ENCODE measurements around the gene DMRT3. TPM values are rescaled to one million over a fixed set of nuclear protein-coding genes. Genes with fewer than 3 reads are reported as not detected.

Gene DMRT3
- total RNA-seq: 1 to 10 TPM in 1 of 4 donors, not detected in 3; 1.0 TPM

DNA sequence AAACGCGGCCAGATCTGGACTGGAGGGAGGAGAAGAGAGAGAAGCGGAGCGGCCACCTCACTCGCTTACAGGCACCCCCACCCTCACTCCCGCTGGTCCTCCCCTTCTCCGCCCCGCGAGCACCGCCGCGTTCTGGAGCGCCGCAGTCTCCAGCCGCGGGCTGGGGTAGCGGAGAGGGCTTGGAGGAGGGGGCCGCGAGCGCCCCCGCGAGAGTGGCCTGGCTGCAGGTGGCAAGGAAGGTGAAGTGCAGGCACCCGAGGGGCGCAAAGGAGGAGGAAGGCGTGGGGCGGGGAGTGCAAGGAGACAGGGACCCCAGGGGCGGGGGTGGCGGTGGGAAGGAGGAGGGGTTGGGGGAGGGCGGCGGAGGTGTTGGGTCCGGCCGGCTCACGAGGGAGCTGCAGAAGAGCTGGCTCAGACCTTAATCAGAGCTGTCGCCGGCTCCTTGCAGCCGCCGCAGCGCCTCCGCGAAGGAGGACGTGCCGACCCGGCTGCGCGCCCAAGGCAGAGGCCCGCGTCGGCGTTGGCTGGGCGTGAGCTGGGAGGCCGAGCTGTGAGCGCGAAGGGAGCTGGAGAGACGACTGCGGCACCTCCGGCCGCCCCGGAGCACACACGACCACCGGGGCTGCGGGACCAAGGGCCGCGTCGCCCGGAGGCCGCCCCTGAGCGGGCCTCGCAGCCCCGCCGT, at the start of gene DMRT3:
Gene DMRT3, plus strand, starts transcription at position 398 of the 685 bp plus-strand sequence. CDS start 347 bp downstream, outside the sequence.
- WGBS, 2 donors: 0% methylated on average over 2 to 5 of the region's 70 CpGs

DNA sequence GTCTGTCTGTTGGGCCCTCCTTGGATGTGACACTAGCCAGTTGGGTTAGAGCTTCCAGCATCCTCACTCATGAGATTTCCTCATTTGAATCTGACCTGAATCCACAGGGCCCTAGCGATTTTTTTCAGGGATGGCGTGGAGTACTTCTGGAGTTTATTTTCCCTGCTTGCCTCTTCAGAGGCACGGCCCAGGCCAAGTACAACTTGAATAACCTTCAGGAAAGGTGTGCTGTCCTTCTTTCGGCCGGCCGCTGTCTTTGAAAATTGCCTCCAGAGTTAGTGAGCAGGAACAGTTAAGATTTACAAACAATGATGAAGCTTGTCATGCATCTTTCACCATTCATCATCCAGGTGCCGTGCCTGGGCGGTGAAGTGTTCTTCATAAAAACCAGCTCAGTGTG, 49.5 kb upstream of the DMRT3 start:
- H3K27ac ChIP-seq: no peak overlapping the region
- no peaks in the 10 kb centered on the region for H3K4me1 ChIP-seq
- DNase-seq: no peak
- peaks cover 0 to 18% (median 0%) of the 10 kb centered on the region in 4 donors for H3K27me3 ChIP-seq
- no peaks in the 10 kb centered on the region for H3K9me3 ChIP-seq
- H3K4me3 ChIP-seq: no peak overlapping the region
- H3K36me3 ChIP-seq: no peaks in the 10 kb centered on the region
- WGBS, 2 donors: 81 to 87% methylated on average over 8 of the region's 8 CpGs
- intact Hi-C loops (cut with DNase I): no loop called here
- TF ChIP-seq POLR2A (IDR thresholded peaks at IDR 0.05): no peak
- TF ChIP-seq, protein P1, sequence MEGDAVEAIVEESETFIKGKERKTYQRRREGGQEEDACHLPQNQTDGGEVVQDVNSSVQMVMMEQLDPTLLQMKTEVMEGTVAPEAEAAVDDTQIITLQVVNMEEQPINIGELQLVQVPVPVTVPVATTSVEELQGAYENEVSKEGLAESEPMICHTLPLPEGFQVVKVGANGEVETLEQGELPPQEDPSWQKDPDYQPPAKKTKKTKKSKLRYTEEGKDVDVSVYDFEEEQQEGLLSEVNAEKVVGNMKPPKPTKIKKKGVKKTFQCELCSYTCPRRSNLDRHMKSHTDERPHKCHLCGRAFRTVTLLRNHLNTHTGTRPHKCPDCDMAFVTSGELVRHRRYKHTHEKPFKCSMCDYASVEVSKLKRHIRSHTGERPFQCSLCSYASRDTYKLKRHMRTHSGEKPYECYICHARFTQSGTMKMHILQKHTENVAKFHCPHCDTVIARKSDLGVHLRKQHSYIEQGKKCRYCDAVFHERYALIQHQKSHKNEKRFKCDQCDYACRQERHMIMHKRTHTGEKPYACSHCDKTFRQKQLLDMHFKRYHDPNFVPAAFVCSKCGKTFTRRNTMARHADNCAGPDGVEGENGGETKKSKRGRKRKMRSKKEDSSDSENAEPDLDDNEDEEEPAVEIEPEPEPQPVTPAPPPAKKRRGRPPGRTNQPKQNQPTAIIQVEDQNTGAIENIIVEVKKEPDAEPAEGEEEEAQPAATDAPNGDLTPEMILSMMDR (IDR thresholded peaks at IDR 0.05): no peak

More for the DNA sequence above, at the start of gene DMRT3:
- Histone ChIP-seq H3K4me1 (peaks cover 16 to 43% (median 21%) of the 10 kb centered on the region in 3 donors), H3K4me3 (peak within 1 kb of the TSS; percentile 40 to 54 (median 46)), H3K36me3 (no peaks in the 10 kb centered on the region), H3K27ac (peak within 1 kb of the TSS in 1 of 4 donors; percentile 38), H3K9me3 (no peaks in the 10 kb centered on the region), H3K27me3 (peaks cover 6 to 100% (median 29%) of the 10 kb centered on the region in 4 donors)
- no peak for DNase-seq
- TF ChIP-seq, protein P1 (IDR thresholded peaks at IDR 0.05): no peak
- no peak for TF ChIP-seq POLR2A (IDR thresholded peaks at IDR 0.05)
- intact Hi-C loops (cut with DNase I): no loop called here

GRCh38 chr9:928363-929042, 48.0 kb upstream of the DMRT3 start:
- Histone ChIP-seq H3K36me3 (no peaks in the 10 kb centered on the region), H3K4me1 (no peaks in the 10 kb centered on the region), H3K27me3 (peaks cover 0 to 14% (median 0%) of the 10 kb centered on the region in 4 donors), H3K4me3 (no peak overlapping the region), H3K9me3 (no peaks in the 10 kb centered on the region), H3K27ac (no peak overlapping the region)
- no peak for DNase-seq
- TF ChIP-seq POLR2A (IDR thresholded peaks at IDR 0.05): no peak
- TF ChIP-seq, protein P1 (IDR thresholded peaks at IDR 0.05): peak in 3 of 6 experiments; percentile 13 to 47 (median 27)
- 82 to 86% methylated on average over 5 to 6 of the region's 6 CpGs for WGBS, 2 donors
- intact Hi-C loops (cut with DNase I): no loop called here

GRCh38 chr9:929719-930118, 46.7 kb upstream of the DMRT3 start:
- intact Hi-C loops (cut with DNase I): no loop called here
- TF ChIP-seq, protein P1 (IDR thresholded peaks at IDR 0.05): no peak
- TF ChIP-seq POLR2A (IDR thresholded peaks at IDR 0.05): no peak
- peaks cover 0 to 25% (median 0%) of the 10 kb centered on the region in 4 donors for H3K27me3 ChIP-seq
- no peaks in the 10 kb centered on the region for H3K9me3 ChIP-seq
- no peak overlapping the region for H3K27ac ChIP-seq
- H3K4me3 ChIP-seq: no peak overlapping the region
- H3K36me3 ChIP-seq: no peaks in the 10 kb centered on the region
- 72 to 94% methylated on average over 4 of the region's 4 CpGs for WGBS, 2 donors
- H3K4me1 ChIP-seq: no peaks in the 10 kb centered on the region
- no peak for DNase-seq

GRCh38 chr9:933356-933755, 43.1 kb upstream of the DMRT3 start:
- intact Hi-C loops (cut with DNase I): no loop called here
- Histone ChIP-seq H3K4me3 (no peak overlapping the region), H3K4me1 (peaks cover 0 to 10% (median 3%) of the 10 kb centered on the region in 3 donors), H3K27ac (no peak overlapping the region), H3K36me3 (no peaks in the 10 kb centered on the region), H3K9me3 (peaks cover 0 to 3% (median 0%) of the 10 kb centered on the region in 3 donors), H3K27me3 (peaks cover 0 to 62% (median 0%) of the 10 kb centered on the region in 4 donors)
- WGBS, 2 donors: 73 to 94% methylated on average over 4 of the region's 4 CpGs
- no peak for DNase-seq
- no peak for TF ChIP-seq POLR2A (IDR thresholded peaks at IDR 0.05)
- TF ChIP-seq, protein P1 (IDR thresholded peaks at IDR 0.05): no peak

All from esophagus squamous epithelium (tissue), 5 donors.